NK-92 (cell line): Measurements from ENCODE around the gene INSC.
"Not testable (repeated sequence)": the region's sequence is repeated elsewhere in the genome, so short reads cannot be mapped to it uniquely, and the experiment has no call there.

Experiments
- DNase-seq: peaks from one replicate; lab custom pipeline; 2025; ENCODE audit not compliant: unreplicated experiment; lab: John Stamatoyannopoulos, UW

Gene INSC

GRCh38 chr11:15114501-15115475 is at the start of gene INSC:
Gene INSC (plus strand): TSS chr11:15114923. CDS start chr11:15149175, 34,252 bp downstream.
- DNase-seq = no peak

GRCh38 chr11:15069751-15070150 is 45.0 kb upstream of the INSC start:
- not testable (repeated sequence) for DNase-seq

- no peak for DNase-seq
Observed at GRCh38 chr11:15071556-15072255, 43.0 kb upstream of the INSC start.

- no peak for DNase-seq
Observed at GRCh38 chr11:15072551-15073143, 42.1 kb upstream of the INSC start.

GRCh38 chr11:15073361-15074205 is 41.1 kb upstream of the INSC start, which contains the start of gene CALCB:
Gene CALCB (plus strand): TSS chr11:15073593. CDS start chr11:15074719, 1,126 bp downstream.
- no peak for DNase-seq

GRCh38 chr11:15074206-15075161 is 40.2 kb upstream of the INSC start:
- DNase-seq = no peak

GRCh38 chr11:15075162-15075526 is 39.6 kb upstream of the INSC start:
- no peak for DNase-seq

- DNase-seq = no peak
Observed at GRCh38 chr11:15091175-15091574, 23.5 kb upstream of the INSC start.

GRCh38 chr11:15091625-15092024 is 23.1 kb upstream of the INSC start:
- DNase-seq = no peak

- no peak for DNase-seq
Observed at GRCh38 chr11:15093432-15093831, 21.3 kb upstream of the INSC start.

- DNase-seq = no peak
Observed at GRCh38 chr11:15095736-15096228, 18.9 kb upstream of the INSC start.

GRCh38 chr11:15097411-15097810 is 17.3 kb upstream of the INSC start:
- no peak for DNase-seq

GRCh38 chr11:15099267-15099666 is 15.5 kb upstream of the INSC start:
- no peak for DNase-seq

- DNase-seq = no peak
Observed at GRCh38 chr11:15101072-15101709, 13.5 kb upstream of the INSC start.

GRCh38 chr11:15104166-15104565 is 10.6 kb upstream of the INSC start:
- no peak for DNase-seq

- DNase-seq = no peak
Observed at GRCh38 chr11:15106201-15106965, 8.3 kb upstream of the INSC start.

- DNase-seq = no peak
Observed at GRCh38 chr11:15107730-15108515, 6.8 kb upstream of the INSC start.
